ENCODE measurements around the gene TMEM184C. TPM values are rescaled to one million over a fixed set of nuclear protein-coding genes. Genes with fewer than 3 reads are reported as not detected.

Gene TMEM184C
- total and polyA plus RNA-seq, 8 donors: 5.1 to 31.8 (median 9.7) TPM

- Histone ChIP-seq H3K4me1 (peaks cover 0 to 11% (median 5%) of the 10 kb centered on the region in 4 donors), H3K4me3 (no peak overlapping the region), H3K27ac (no peak overlapping the region), H3K27me3 (no peaks in the 10 kb centered on the region), H3K9me3 (no peaks in the 10 kb centered on the region), H3K36me3 (no peaks in the 10 kb centered on the region)
- intact Hi-C loops (cut with DNase I; ENCODE audit: low total_unique reads): no loop called here
- WGBS, 5 donors: 49 to 67% (median 54%) methylated on average over 4 of the region's 4 CpGs
- TF ChIP-seq EP300 (IDR thresholded peaks at IDR 0.05) (no peak), POLR2AphosphoS5 (IDR thresholded peaks at IDR 0.05) (no peak)
- TF ChIP-seq, protein P1, sequence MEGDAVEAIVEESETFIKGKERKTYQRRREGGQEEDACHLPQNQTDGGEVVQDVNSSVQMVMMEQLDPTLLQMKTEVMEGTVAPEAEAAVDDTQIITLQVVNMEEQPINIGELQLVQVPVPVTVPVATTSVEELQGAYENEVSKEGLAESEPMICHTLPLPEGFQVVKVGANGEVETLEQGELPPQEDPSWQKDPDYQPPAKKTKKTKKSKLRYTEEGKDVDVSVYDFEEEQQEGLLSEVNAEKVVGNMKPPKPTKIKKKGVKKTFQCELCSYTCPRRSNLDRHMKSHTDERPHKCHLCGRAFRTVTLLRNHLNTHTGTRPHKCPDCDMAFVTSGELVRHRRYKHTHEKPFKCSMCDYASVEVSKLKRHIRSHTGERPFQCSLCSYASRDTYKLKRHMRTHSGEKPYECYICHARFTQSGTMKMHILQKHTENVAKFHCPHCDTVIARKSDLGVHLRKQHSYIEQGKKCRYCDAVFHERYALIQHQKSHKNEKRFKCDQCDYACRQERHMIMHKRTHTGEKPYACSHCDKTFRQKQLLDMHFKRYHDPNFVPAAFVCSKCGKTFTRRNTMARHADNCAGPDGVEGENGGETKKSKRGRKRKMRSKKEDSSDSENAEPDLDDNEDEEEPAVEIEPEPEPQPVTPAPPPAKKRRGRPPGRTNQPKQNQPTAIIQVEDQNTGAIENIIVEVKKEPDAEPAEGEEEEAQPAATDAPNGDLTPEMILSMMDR (IDR thresholded peaks at IDR 0.05): no peak
- DNase-seq: no peak
These were observed 71.9 kb downstream of the TMEM184C start for GRCh38 chr4:147689067-147689466.

GRCh38 chr4:147691820-147692219 is 74.6 kb downstream of the TMEM184C start:
- Histone ChIP-seq H3K4me1 (peaks cover 0 to 3% (median 0%) of the 10 kb centered on the region in 4 donors), H3K36me3 (no peaks in the 10 kb centered on the region), H3K9me3 (no peaks in the 10 kb centered on the region), H3K27ac (no peak overlapping the region), H3K4me3 (no peak overlapping the region), H3K27me3 (no peaks in the 10 kb centered on the region)
- DNase-seq: no peak
- TF ChIP-seq, protein P1 (IDR thresholded peaks at IDR 0.05): no peak
- TF ChIP-seq POLR2AphosphoS5 (IDR thresholded peaks at IDR 0.05): no peak
- no peak for TF ChIP-seq EP300 (IDR thresholded peaks at IDR 0.05)
- TF ChIP-seq POLR2A (IDR thresholded peaks at IDR 0.05): no peak
- intact Hi-C loops (cut with DNase I; ENCODE audit: low total_unique reads): no loop called here
- WGBS, 5 donors: 84 to 92% (median 91%) methylated on average over 2 of the region's 2 CpGs

DNA sequence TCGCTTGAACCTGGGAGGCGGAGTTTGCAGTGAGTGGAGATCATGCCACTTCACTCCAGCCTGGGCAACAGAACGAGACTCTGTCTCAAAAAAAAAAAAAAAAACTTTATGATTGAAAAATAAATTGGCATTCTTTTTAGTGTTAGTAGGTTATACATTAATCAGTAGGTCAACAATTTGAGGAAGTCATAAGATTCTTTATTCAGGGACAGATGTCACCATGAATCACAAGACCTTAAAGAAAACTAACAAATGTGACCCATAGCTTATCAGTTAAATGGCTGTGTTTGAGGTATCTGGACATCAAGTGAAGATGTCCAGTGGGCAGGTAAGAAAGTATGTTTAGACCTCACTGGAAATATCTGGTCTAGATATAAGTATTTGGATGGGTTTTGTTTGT is 76.0 kb downstream of the TMEM184C start:
- no peaks in the 10 kb centered on the region for H3K36me3 ChIP-seq
- WGBS, 5 donors: 54 to 63% (median 58%) methylated on average over 3 of the region's 3 CpGs
- DNase-seq: peak in 1 of 2 donors; percentile 13
- no peaks in the 10 kb centered on the region for H3K27me3 ChIP-seq
- H3K4me1 ChIP-seq: peaks cover 0 to 3% (median 0%) of the 10 kb centered on the region in 4 donors
- TF ChIP-seq EP300 (IDR thresholded peaks at IDR 0.05) (no peak), POLR2AphosphoS5 (IDR thresholded peaks at IDR 0.05) (no peak), POLR2A (IDR thresholded peaks at IDR 0.05) (no peak)
- TF ChIP-seq, protein P1 (IDR thresholded peaks at IDR 0.05): no peak
- no peak overlapping the region for H3K4me3 ChIP-seq
- no peak overlapping the region for H3K27ac ChIP-seq
- no peaks in the 10 kb centered on the region for H3K9me3 ChIP-seq
- intact Hi-C loops (cut with DNase I; ENCODE audit: low total_unique reads): no loop called here

- 58 to 76% (median 64%) methylated on average over 1 of the region's 1 CpG for WGBS, 5 donors
These were observed 79.7 kb downstream of the TMEM184C start for GRCh38 chr4:147696866-147697265.

More at GRCh38 chr4:147696866-147697265, 79.7 kb downstream of the TMEM184C start:
- H3K27ac ChIP-seq: no peak overlapping the region
- no peak for DNase-seq
- H3K9me3 ChIP-seq: peaks cover 0 to 4% (median 0%) of the 10 kb centered on the region in 4 donors
- peaks cover 0 to 3% (median 0%) of the 10 kb centered on the region in 4 donors for H3K4me1 ChIP-seq
- H3K36me3 ChIP-seq: no peaks in the 10 kb centered on the region
- TF ChIP-seq POLR2AphosphoS5 (IDR thresholded peaks at IDR 0.05): no peak
- TF ChIP-seq EP300 (IDR thresholded peaks at IDR 0.05): no peak
- TF ChIP-seq POLR2A (IDR thresholded peaks at IDR 0.05): no peak
- TF ChIP-seq, protein P1 (IDR thresholded peaks at IDR 0.05): no peak
- H3K4me3 ChIP-seq: no peak overlapping the region
- intact Hi-C loops (cut with DNase I; ENCODE audit: low total_unique reads): no loop called here
- no peaks in the 10 kb centered on the region for H3K27me3 ChIP-seq

All from stomach (tissue), 9 donors.